Esophagus (tissue), 2 donors: ENCODE results near the gene TBL1X. TPM values are rescaled to one million over a fixed set of nuclear protein-coding genes. Genes with fewer than 3 reads are reported as not detected.

Experiments
- H3K27ac ChIP-seq, 2 donors: one replicate each; pipeline ENCODE4 v1.5.1; 2013; ENCODE audit warnings: low read depth in 2 of 2, mild to moderate bottlenecking in 2 of 2, inconsistent platforms in 1 of 2, low read length in 1 of 2, moderate library complexity in 1 of 2
- H3K27me3 ChIP-seq, 2 donors: one replicate each; pipeline ENCODE4 v1.6.1; 2013; ENCODE audit warnings: low read length in 2 of 2, control low read depth in 1 of 2, mild to moderate bottlenecking in 1 of 2; ENCODE audit not compliant: insufficient read depth in 2 of 2, control insufficient read depth in 1 of 2
- H3K36me3 ChIP-seq, 2 donors: one replicate each; pipeline ENCODE4 v1.6.1; 2013; ENCODE audit warnings: low read length in 1 of 2; ENCODE audit not compliant: control insufficient read depth in 2 of 2, insufficient read depth in 2 of 2
- H3K4me1 ChIP-seq, 2 donors: one replicate each; pipeline ENCODE4 v1.6.1; 2013; ENCODE audit warnings: low read length in 1 of 2; ENCODE audit not compliant: control insufficient read depth in 2 of 2, insufficient read depth in 2 of 2
- H3K4me3 ChIP-seq, 2 donors: one replicate each; pipeline ENCODE4 v1.5.1; 2013; ENCODE audit warnings: low read length in 2 of 2, mild to moderate bottlenecking in 2 of 2, low read depth in 1 of 2, moderate library complexity in 1 of 2
- H3K9me3 ChIP-seq, 2 donors: one replicate each; pipeline ENCODE4 v1.6.1; 2013; ENCODE audit warnings: mild to moderate bottlenecking in 2 of 2, low read depth in 1 of 2, low read length in 1 of 2, moderate library complexity in 1 of 2; ENCODE audit not compliant: control insufficient read depth in 2 of 2, insufficient read depth in 1 of 2
- WGBS, 2 donors: extraction: QIAGEN DNeasy Blood & Tissue Kit; methylation state at CpG; one replicate each; pipeline ENCODE4 v1.1.7; 2013; 5-methylcytosine and 5-hydroxymethylcytosine counted together
- polyA plus RNA-seq, 2 donors: library from polyadenylated mRNA; stranded (reverse); fragments of 200-250 nt; gene quantifications; one replicate each; pipeline ENCODE4 v1.2.3, GENCODE V29; 2013
- donor health status: healthy with polysubstance abuse.
- donor health status: Bipolar disorder and iron deficiency.

TBL1X gene
- polyA plus RNA-seq, 2 donors = 3.7 to 5.8 TPM

DNA sequence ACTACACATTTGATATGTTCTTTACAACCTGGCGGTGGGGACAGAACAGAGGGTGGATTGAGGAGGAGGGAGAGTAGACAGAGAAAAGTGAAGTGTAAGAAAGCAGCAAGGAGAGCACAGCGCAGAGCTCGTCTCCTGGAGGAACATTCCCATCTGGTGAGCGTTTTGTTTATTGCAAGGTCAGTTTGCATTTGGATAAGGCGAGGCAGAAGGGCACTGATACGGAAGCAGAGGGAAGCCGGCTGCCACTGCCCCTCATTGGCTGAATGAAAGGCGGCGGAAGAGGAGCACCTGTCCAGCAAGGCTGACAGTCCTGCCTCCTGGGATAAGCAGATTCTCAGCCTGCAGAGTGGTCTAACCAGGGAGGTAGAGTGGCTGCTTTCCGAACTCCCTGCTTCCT, 217.6 kb downstream of the TBL1X start:
- H3K4me1 ChIP-seq = no peaks in the 10 kb centered on the region
- no peaks in the 10 kb centered on the region for H3K27me3 ChIP-seq
- H3K27ac ChIP-seq = no peak overlapping the region
- no peaks in the 10 kb centered on the region for H3K9me3 ChIP-seq
- H3K4me3 ChIP-seq = no peak overlapping the region
- no peaks in the 10 kb centered on the region for H3K36me3 ChIP-seq
- 46 to 75% methylated on average over 10 of the region's 10 CpGs for WGBS, 2 donors

GRCh38 chrX:9682861-9683260, 218.0 kb downstream of the TBL1X start:
- 83 to 89% methylated on average over 6 of the region's 6 CpGs for WGBS, 2 donors
- no peaks in the 10 kb centered on the region for H3K4me1 ChIP-seq
- no peaks in the 10 kb centered on the region for H3K9me3 ChIP-seq
- H3K4me3 ChIP-seq = no peak overlapping the region
- no peak overlapping the region for H3K27ac ChIP-seq
- no peaks in the 10 kb centered on the region for H3K36me3 ChIP-seq
- no peaks in the 10 kb centered on the region for H3K27me3 ChIP-seq

- Histone ChIP-seq H3K36me3 (no peaks in the 10 kb centered on the region), H3K9me3 (no peaks in the 10 kb centered on the region), H3K4me3 (no peak overlapping the region), H3K4me1 (no peaks in the 10 kb centered on the region), H3K27ac (no peak overlapping the region), H3K27me3 (no peaks in the 10 kb centered on the region)
- WGBS, 2 donors = 87 to 94% methylated on average over 9 of the region's 9 CpGs
These were observed 218.5 kb downstream of the TBL1X start for GRCh38 chrX:9683350-9683749.

- WGBS, 2 donors = 94 to 97% methylated on average over 27 of the region's 27 CpGs
- peaks cover 2 to 20% of the 10 kb centered on the region in 2 donors for H3K36me3 ChIP-seq
- H3K27me3 ChIP-seq = no peaks in the 10 kb centered on the region
- no peaks in the 10 kb centered on the region for H3K9me3 ChIP-seq
- H3K4me3 ChIP-seq = no peak overlapping the region
- no peak overlapping the region for H3K27ac ChIP-seq
- no peaks in the 10 kb centered on the region for H3K4me1 ChIP-seq
These were observed 223.0 kb downstream of the TBL1X start for GRCh38 chrX:9687899-9688298.

- no peaks in the 10 kb centered on the region for H3K9me3 ChIP-seq
- WGBS, 2 donors = 97% methylated on average over 24 of the region's 24 CpGs
- no peaks in the 10 kb centered on the region for H3K27me3 ChIP-seq
- no peaks in the 10 kb centered on the region for H3K4me1 ChIP-seq
- H3K4me3 ChIP-seq = no peak overlapping the region
- no peak overlapping the region for H3K27ac ChIP-seq
- peaks cover 7 to 20% of the 10 kb centered on the region in 2 donors for H3K36me3 ChIP-seq
These were observed 224.0 kb downstream of the TBL1X start for GRCh38 chrX:9688833-9689232.

DNA sequence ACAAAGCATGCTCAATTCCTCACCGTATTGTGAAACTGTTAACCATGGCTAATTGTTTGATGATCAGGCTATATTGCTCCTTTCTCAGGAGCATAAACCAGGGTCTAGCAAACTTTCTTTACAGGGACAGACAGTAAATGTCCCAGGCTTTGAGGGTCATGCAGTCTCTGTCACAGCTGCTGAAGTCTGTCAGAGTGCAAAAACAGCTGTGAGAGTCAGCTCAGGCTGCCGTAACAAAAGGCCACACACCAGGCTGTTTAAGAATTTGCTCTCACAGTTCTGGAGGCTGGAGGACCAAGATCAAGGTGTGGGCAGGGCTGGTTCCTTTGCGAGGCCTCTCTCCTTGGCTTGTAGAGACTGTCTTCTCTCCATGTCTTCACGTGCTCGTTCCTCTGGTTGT, 225.2 kb downstream of the TBL1X start:
- peaks cover 8 to 20% of the 10 kb centered on the region in 2 donors for H3K36me3 ChIP-seq
- 91 to 98% methylated on average over 5 of the region's 5 CpGs for WGBS, 2 donors

GRCh38 chrX:9693307-9694001, 228.6 kb downstream of the TBL1X start:
- no peaks in the 10 kb centered on the region for H3K4me1 ChIP-seq
- whole genome bisulfite sequencing, 2 donors = 82 to 92% methylated on average over 12 of the region's 12 CpGs

More for the DNA sequence above, 225.2 kb downstream of the TBL1X start:
- H3K4me3 ChIP-seq = no peak overlapping the region
- no peaks in the 10 kb centered on the region for H3K27me3 ChIP-seq
- no peaks in the 10 kb centered on the region for H3K9me3 ChIP-seq
- H3K27ac ChIP-seq = no peak overlapping the region
- no peaks in the 10 kb centered on the region for H3K4me1 ChIP-seq

GRCh38 chrX:9698576-9698975, 233.7 kb downstream of the TBL1X start:
- Histone ChIP-seq H3K4me1 (no peaks in the 10 kb centered on the region), H3K27ac (no peak overlapping the region), H3K36me3 (peaks cover 4 to 9% of the 10 kb centered on the region in 2 donors), H3K27me3 (no peaks in the 10 kb centered on the region), H3K9me3 (no peaks in the 10 kb centered on the region), H3K4me3 (no peak overlapping the region)
- WGBS, 2 donors = 90 to 94% methylated on average over 12 of the region's 12 CpGs

More at GRCh38 chrX:9693307-9694001, 228.6 kb downstream of the TBL1X start:
- Histone ChIP-seq H3K36me3 (peaks cover 8 to 25% of the 10 kb centered on the region in 2 donors), H3K27me3 (no peaks in the 10 kb centered on the region), H3K9me3 (no peaks in the 10 kb centered on the region), H3K4me3 (no peak overlapping the region), H3K27ac (no peak overlapping the region)

- H3K9me3 ChIP-seq = no peaks in the 10 kb centered on the region
- H3K27me3 ChIP-seq = no peaks in the 10 kb centered on the region
- no peak overlapping the region for H3K27ac ChIP-seq
- WGBS, 2 donors = 80 to 93% methylated on average over 15 of the region's 15 CpGs
- H3K4me3 ChIP-seq = no peak overlapping the region
- H3K36me3 ChIP-seq = peaks cover 0 to 13% of the 10 kb centered on the region in 2 donors
- H3K4me1 ChIP-seq = no peaks in the 10 kb centered on the region
These were observed 235.7 kb downstream of the TBL1X start for GRCh38 chrX:9700555-9700954.

- WGBS, 2 donors = 96 to 98% methylated on average over 12 of the region's 12 CpGs
- Histone ChIP-seq H3K36me3 (peaks cover 0 to 13% of the 10 kb centered on the region in 2 donors), H3K9me3 (no peaks in the 10 kb centered on the region), H3K4me3 (no peak overlapping the region), H3K27me3 (no peaks in the 10 kb centered on the region), H3K27ac (no peak overlapping the region), H3K4me1 (no peaks in the 10 kb centered on the region)
These were observed 236.9 kb downstream of the TBL1X start for GRCh38 chrX:9701790-9702189.
